ENCODE data around the gene IQCB1.
"Not testable (repeated sequence)": the region's sequence is repeated elsewhere in the genome, so short reads cannot be mapped to it uniquely, and the experiment has no call there.

Gene IQCB1

GRCh38 chr3:121747976-121748375, 86.9 kb downstream of the IQCB1 start:
- no peak for DNase-seq (ENCODE audit: low read depth in 2 of 2)

DNA sequence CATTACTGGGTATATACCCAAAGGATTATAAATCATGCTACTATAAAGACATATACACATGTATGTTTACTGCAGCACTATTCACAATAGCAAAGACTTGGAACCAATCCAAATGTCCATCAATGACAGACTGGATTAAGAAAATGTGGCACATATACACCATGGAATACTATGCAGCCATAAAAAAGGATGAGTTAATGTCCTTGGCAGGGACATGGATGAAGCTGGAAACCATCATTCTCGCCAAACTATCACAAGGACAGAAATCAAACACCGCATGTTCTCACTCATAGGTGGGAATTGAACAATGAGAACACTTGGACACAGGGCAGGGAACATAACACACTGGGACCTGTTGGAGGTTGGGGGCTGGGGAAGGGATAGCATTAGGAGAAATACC, 91.8 kb downstream of the IQCB1 start:
- DNase-seq (ENCODE audit: low read depth in 2 of 2), result not testable (repeated sequence)

DNA sequence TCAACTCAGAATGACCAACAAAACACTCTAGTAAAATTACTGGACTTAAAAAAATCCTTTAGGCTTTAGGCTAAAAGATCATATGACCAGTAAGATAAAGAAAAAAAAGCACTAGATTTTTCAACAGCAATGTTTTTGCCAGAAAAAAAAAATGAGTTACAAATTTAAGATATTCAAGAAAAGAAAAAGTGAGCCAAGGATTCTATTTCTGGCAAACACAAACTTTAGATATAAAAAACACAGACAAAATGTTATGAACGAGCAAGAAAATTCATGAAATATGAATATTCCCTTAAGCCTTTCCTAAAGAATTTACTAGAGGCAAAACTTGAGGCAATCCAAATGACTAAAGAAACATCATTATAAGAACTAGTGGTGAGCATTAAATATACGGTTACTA, 94.0 kb downstream of the IQCB1 start:
- DNase-seq (ENCODE audit: low read depth in 2 of 2), result no peak

GRCh38 chr3:121739902-121740301, 95.0 kb downstream of the IQCB1 start:
- no peak for DNase-seq (ENCODE audit: low read depth in 2 of 2)

DNA sequence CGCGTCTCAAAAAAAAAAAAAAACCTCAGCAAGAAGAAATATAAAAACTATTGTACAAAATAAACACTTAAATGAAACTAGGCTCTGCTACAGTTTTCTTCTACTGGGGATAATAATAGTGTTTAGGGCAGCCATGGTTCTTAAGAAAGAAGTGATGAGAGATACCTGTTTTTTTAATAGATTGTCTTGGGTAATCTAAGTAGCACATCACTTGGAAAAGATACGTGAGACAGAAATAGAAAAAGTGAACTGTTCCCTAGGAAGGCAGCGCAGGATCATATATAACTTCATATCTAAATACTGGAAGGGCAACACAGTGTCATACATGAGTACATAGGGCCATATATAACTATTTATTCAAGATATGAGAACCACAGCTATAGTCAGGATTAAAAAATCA, 97.2 kb downstream of the IQCB1 start:
- DNase-seq (ENCODE audit: low read depth in 2 of 2), result no peak

DNA sequence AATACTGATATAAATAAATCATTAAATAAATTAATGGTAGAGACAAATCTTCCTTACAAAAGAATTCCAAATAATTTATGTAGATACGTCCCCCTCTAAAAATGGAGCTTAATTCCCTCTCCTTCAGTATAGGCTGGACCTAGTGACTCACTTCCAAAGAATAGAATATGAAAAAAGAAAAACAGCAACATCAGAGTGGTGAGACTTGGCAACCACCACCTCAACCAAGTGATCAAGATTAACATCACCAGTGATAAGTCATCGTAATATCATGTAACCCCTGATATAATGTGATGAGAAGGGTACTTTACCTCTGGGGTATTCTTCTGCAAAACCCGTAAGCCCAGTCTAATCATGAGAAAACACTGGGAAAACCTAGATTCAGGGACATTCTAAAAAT, 98.7 kb downstream of the IQCB1 start:
- DNase-seq (ENCODE audit: low read depth in 2 of 2), result no peak

GRCh38 chr3:121735047-121735696, 99.7 kb downstream of the IQCB1 start:
- DNase-seq (ENCODE audit: low read depth in 2 of 2), result no peak

GRCh38 chr3:121730940-121731687, 103.7 kb downstream of the IQCB1 start:
- no peak for DNase-seq (ENCODE audit: low read depth in 2 of 2)

DNA sequence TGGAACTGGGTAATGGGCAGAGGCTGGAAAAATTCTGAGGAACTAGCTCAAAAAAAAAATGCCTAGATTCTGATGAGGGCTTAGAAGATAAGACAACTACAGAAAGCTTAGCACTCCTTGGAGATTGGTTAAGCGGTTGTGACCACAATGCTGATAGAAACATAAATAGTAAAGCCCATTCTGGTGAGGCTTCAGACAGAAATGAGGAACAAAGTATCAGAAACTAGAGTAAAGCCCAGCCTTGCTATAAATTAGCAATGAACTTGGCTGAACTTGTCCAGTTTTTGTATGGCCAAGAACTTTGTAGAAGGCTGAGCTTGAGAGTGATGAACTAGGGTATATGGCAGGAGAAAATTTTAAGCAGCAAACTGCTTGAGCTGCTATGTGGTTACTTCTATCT, 110.7 kb downstream of the IQCB1 start:
- DNase-seq (ENCODE audit: low read depth in 2 of 2), result no peak

DNA sequence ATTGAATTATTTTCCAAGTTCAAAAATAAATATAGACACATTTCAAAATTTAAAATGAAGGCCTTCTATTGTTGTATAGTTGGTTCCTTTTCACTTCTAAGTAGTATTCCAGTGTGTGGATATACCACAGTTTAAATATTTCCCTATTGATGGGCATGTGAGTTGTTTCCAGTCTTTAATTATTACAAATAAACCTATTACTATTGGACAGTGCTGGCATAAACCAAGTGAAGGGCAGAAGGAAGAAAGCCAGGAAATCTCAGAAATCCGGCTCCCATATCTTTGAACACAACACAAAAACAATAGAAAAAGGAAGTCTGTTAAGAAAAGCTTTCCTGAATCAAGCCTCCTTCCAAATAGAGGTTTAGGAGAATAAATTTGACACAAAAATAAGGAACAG, 111.4 kb downstream of the IQCB1 start:
- DNase-seq (ENCODE audit: low read depth in 2 of 2), result no peak

DNA sequence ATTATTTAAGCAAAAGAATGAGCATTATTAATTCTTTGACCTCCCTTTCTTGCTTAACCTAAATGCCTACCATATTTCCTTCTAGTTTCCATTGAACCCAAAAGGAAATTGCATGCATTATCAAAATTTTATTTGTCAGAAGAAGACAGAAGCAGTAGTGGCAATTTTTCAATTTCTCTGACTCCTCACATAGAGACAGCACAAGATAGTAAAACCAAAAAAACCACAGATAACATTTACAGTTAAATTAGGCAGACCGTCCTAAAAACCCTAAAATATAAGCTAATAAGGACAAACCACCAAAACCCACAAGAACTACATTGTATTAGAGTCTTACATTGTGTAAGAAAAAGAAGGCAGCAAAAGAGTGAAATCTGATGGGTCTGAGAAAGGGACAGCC, 112.4 kb downstream of the IQCB1 start:
- no peak for DNase-seq (ENCODE audit: low read depth in 2 of 2)

DNA sequence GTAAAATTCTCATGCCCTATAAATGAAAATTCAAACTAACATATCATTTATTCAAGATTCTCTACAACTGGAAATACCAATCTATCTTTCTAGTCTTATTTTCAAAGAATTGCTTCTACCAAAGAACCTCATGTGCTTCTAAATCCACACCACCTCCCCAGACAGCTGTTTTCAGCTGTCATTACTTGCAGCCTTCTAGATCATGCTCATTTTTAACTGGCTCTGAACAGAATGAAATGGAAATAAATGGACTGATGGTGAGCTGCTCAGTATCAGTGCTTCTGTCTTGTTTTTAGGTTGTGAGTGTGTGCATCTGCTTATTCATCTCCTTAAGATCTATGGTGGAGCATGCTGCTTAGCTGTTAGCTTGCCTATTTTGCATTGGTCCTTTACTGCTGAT, 114.7 kb downstream of the IQCB1 start:
- no peak for DNase-seq (ENCODE audit: low read depth in 2 of 2)
